ENCODE results near the gene GNG10.
"Not testable (repeated sequence)": the region's sequence is repeated elsewhere in the genome, so short reads cannot be mapped to it uniquely, and the experiment has no call there.

Gene GNG10

DNA sequence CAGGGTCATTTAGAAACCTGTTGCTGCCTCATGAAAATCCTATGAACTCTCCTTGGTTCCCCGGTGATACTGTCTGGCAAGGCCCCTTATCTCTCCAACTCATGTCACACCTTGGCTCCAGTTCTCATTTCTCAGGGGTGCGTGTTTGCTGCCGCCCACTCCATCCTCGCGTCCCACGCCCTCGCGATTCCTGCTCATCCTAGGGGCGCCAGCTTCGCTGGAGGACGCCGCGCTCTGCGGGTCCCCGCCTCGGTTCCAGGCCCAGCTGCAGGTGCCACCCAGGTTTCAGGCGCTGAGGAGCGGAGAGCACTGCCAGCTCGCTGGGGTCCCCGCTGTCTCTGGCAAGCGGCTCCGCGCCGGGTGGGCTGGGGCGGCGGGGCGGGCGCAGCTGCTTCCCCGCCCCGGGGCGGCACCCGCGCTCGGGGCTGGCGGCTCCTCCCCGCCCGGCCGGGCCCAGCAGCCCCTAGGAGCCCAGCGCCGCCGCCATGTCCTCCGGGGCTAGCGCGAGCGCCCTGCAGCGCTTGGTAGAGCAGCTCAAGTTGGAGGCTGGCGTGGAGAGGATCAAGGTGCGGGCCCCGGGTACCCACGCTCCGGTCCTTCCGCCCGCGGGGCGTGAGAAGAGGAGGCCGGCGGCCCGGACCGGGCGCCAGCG is at the start of gene GNG10:
TSS of gene GNG10 (plus strand) at position 456 of the 652 bp plus-strand sequence. CDS start at position 486, 30 bp downstream.
- CTCF ChIA-PET = interaction anchor here (0.9 kb wide), 1 partner anchor 30 kb away, joined by 3 read pairs; the partner anchor contains the start of gene DNAJC25
- DNase-seq = peak; percentile 78
- Mint-ChIP-seq H3K9me3 (no peaks in the 10 kb centered on the region), H3K27me3 (peaks cover 4% of the 10 kb centered on the region), H3K4me3 (peak within 1 kb of the TSS; percentile 94), H3K27ac (peak within 1 kb of the TSS; percentile 94), H3K4me1 (peaks cover 31% of the 10 kb centered on the region), H3K36me3 (peaks cover 17% of the 10 kb centered on the region)

DNA sequence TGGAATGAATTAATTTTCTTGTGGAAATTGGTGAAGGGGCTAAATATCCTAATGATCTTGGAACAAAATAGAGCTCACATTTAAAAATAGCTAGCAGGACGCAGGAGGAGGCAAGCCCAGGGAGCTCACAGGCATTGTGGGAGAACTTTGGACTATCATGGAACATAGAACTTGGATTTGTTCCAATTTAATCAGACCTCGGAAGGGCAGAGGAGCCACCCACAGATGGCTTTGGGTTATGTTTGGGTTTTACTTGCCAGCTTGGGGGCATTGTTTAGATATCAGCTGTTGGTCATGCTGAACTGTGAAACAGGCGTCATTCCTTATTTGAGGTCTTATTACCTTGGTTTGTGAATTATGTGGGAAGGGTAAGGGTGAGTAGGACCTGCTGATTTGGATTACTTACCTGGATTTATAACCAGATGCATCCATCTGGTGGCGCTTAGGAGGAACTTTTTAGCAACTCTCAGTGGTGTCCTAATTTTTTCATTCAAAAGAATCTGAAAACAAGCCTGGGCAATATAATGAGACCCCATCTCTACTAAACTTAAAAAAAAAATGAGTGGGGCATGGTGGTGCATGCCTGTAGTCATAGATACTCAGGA is 47.9 kb upstream of the GNG10 start:
- CTCF ChIA-PET = interaction anchor here (0.6 to 1.4 kb wide), 3 partner anchors 8 to 18 kb away, joined by 3 read pairs; no protein-coding TSS in a partner anchor

GRCh38 chr9:111615928-111616327 is 45.5 kb upstream of the GNG10 start:
- peaks cover 16% of the 10 kb centered on the region for H3K27me3 Mint-ChIP-seq
- H3K36me3 Mint-ChIP-seq = no peaks in the 10 kb centered on the region
- CTCF ChIA-PET = interaction anchor here (1.0 to 1.1 kb wide), 2 partner anchors 18 to 501 kb away, joined by 4 read pairs; no protein-coding TSS in a partner anchor
- DNase-seq = no peak
- H3K27ac Mint-ChIP-seq = no peak overlapping the region
- no peaks in the 10 kb centered on the region for H3K9me3 Mint-ChIP-seq
- H3K4me1 Mint-ChIP-seq = no peaks in the 10 kb centered on the region
- H3K4me3 Mint-ChIP-seq = no peak overlapping the region

More for the DNA sequence above, 47.9 kb upstream of the GNG10 start:
- DNase-seq = no peak
- Mint-ChIP-seq H3K9me3 (no peaks in the 10 kb centered on the region), H3K4me1 (no peaks in the 10 kb centered on the region), H3K36me3 (no peaks in the 10 kb centered on the region), H3K4me3 (no peak overlapping the region), H3K27ac (no peak overlapping the region), H3K27me3 (peaks cover 26% of the 10 kb centered on the region)

GRCh38 chr9:111617349-111617748 is 44.1 kb upstream of the GNG10 start:
- CTCF ChIA-PET, DNase-seq, H3K27ac Mint-ChIP-seq: not testable (repeated sequence)

DNA sequence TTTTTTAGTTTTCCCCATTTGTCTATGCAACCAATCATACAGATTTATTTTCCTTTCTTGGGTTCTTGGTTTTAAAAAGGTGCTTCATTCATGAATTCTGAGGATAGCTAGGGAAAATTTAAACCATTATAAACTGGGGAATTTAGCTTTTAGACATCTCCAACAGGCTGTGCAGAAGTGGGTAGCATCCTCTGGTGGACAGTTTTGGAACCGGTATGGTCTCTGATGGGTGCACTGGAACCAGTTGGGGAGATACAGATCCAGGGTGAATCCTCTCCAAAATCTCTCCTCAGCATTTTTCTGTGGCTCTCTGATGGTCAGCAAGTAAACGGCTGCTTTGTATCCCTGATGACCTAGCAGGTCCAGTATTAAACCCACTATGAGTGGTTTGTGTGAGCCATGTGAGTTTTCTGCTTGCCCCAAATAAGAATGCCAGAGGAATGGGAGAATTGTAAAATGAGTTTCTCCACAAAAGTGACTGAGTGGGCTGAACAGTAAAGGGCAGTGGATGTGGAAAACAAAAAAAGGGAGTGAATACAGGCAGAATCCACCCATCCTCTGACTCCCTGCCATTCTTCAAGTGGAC is 39.4 kb upstream of the GNG10 start:
- Mint-ChIP-seq H3K4me1 (no peaks in the 10 kb centered on the region), H3K27me3 (peaks cover 17% of the 10 kb centered on the region), H3K27ac (no peak overlapping the region), H3K36me3 (no peaks in the 10 kb centered on the region), H3K4me3 (no peak overlapping the region), H3K9me3 (no peaks in the 10 kb centered on the region)
- peak; percentile 45 for DNase-seq
- CTCF ChIA-PET = interaction anchor here (0.8 to 1.4 kb wide), 6 partner anchors 9 to 26 kb away, joined by 3 to 4 read pairs (median 4); no protein-coding TSS in a partner anchor

More at GRCh38 chr9:111617349-111617748, 44.1 kb upstream of the GNG10 start:
- H3K27me3 Mint-ChIP-seq = peaks cover 20% of the 10 kb centered on the region
- not testable (repeated sequence) for H3K4me3 Mint-ChIP-seq, H3K36me3 Mint-ChIP-seq, H3K9me3 Mint-ChIP-seq, H3K4me1 Mint-ChIP-seq

- Mint-ChIP-seq H3K4me1 (no peaks in the 10 kb centered on the region), H3K27ac (no peak overlapping the region), H3K27me3 (peaks cover 17% of the 10 kb centered on the region), H3K4me3 (no peak overlapping the region), H3K9me3 (no peaks in the 10 kb centered on the region), H3K36me3 (no peaks in the 10 kb centered on the region)
- no peak for DNase-seq
- CTCF ChIA-PET = no interaction called here
Measured at GRCh38 chr9:111622626-111623025, 38.8 kb upstream of the GNG10 start.

DNA sequence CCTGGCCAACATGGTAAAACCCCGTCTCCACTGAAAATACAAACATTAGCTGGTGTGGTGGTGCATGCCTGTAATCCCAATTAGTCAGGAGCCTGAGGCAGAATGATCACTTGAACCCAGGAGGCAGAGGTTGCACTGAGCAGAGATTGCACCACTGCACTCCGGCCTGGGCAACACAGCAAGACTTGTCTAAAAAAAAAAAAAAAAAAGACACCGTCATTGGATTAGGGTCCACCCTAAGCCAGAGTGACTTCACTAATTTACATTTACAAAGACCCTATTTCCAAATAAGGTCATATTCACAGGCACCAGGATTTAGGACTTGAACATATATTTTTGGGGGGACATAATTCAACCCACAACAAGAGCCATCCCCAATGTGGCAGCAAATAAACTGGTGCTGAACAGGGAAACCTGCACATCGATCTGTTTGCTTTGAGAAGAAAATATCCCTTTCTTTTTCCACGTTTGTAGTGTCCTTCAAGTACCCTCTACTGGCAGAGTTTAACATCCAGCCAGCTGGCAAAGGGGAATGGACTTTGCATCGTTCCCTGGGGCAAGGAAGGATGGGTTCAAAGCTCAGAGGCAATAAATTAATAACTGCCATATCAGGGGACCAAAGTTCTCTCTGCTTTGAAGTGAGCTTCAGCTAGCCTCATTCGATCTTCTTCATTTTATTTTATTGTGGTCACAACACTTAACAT is 34.0 kb upstream of the GNG10 start:
- Mint-ChIP-seq H3K4me3 (no peak overlapping the region), H3K4me1 (peaks cover 18% of the 10 kb centered on the region), H3K36me3 (no peaks in the 10 kb centered on the region), H3K27me3 (peaks cover 7% of the 10 kb centered on the region), H3K9me3 (no peaks in the 10 kb centered on the region), H3K27ac (no peak overlapping the region)
- CTCF ChIA-PET = no interaction called here
- no peak for DNase-seq

DNA sequence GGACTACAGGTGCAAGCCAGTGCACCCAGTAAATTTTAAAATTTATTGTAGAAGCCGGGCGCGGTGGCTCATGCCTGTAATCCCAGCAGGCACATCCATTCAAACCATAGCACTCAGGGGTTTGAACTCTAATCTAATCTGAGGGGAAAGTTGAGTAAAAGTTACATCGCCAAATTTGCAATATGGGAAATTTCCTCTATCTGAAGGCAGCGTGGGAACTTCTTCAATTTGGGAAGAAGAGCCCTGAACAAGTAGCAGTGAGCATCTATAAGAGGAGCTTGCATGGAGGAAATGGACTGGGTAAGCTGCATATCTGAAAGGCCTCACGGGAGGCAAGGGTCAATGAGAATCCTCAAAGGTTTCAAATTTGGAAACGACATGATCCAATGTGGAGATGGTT is 33.0 kb upstream of the GNG10 start:
- CTCF ChIA-PET = interaction anchor here (0.7 kb wide), 1 partner anchor 63 kb away, joined by 3 read pairs; no protein-coding TSS in a partner anchor
- H3K4me3 Mint-ChIP-seq = no peak overlapping the region

DNA sequence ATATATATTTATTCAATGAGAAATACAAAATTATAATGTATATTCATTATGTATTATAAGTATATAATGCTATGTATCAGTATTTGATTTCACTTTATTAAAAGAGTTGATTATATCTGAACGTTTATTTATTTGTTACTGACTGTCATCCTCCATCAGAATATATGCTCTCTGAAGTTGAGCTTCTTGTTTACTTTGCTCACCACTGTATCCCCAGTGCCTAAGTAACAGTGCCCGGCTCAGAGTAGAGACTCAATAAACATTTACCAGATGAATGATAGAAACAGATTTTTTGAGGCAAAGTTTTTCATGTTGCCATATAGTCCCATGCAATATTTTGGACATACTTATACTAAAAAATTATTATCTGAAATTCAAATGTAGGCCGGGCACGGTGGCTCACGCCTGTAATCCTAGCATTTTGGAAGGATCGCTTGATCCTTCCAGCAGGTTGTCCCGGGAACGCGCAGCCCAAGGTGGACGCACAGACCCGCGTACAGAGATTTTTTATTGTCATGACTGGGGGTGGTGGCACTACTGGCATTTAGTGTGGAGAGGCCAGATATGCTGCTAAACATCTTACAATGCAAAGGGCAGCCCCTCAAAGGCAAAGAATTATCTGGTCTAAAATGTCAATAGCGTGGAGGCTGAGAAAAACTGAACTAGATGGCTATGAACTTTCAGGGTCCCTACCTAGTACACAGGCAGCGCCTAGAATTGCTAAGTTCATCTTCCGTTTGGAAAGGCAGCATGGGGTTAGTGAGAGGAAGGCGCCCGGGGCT is 31.0 kb upstream of the GNG10 start:
- peak; percentile 21 for DNase-seq
- Mint-ChIP-seq H3K9me3 (no peaks in the 10 kb centered on the region), H3K36me3 (peaks cover 13% of the 10 kb centered on the region), H3K27ac (peak overlapping the region; percentile 89), H3K4me1 (peaks cover 39% of the 10 kb centered on the region), H3K4me3 (peak overlapping the region; percentile 96), H3K27me3 (no peaks in the 10 kb centered on the region)
- CTCF ChIA-PET = interaction anchor here (0.6 to 1.5 kb wide), 4 partner anchors 14 to 137 kb away, joined by 3 to 9 read pairs (median 3); partner anchors contain the start of gene GNG10

More for the DNA sequence above, 33.0 kb upstream of the GNG10 start:
- Mint-ChIP-seq H3K9me3 (no peaks in the 10 kb centered on the region), H3K27ac (no peak overlapping the region), H3K27me3 (peaks cover 7% of the 10 kb centered on the region), H3K36me3 (peaks cover 4% of the 10 kb centered on the region), H3K4me1 (peaks cover 28% of the 10 kb centered on the region)
- DNase-seq = no peak

- DNase-seq = no peak
- H3K27ac Mint-ChIP-seq = peak overlapping the region; percentile 89
- CTCF ChIA-PET = interaction anchor here (1.1 to 1.5 kb wide), 3 partner anchors 14 to 32 kb away, joined by 3 to 9 read pairs (median 3); partner anchors contain the start of gene GNG10
- peaks cover 41% of the 10 kb centered on the region for H3K4me1 Mint-ChIP-seq
- peak overlapping the region; percentile 96 for H3K4me3 Mint-ChIP-seq
- H3K36me3 Mint-ChIP-seq = peaks cover 13% of the 10 kb centered on the region
- H3K27me3 Mint-ChIP-seq = no peaks in the 10 kb centered on the region
- no peaks in the 10 kb centered on the region for H3K9me3 Mint-ChIP-seq
Measured at GRCh38 chr9:111630964-111631213, 30.5 kb upstream of the GNG10 start.

- DNase-seq = peak; percentile 98
- H3K36me3 Mint-ChIP-seq = peaks cover 13% of the 10 kb centered on the region
- H3K4me3 Mint-ChIP-seq = peak within 1 kb of the TSS; percentile 96
- H3K27me3 Mint-ChIP-seq = no peaks in the 10 kb centered on the region
- no peaks in the 10 kb centered on the region for H3K9me3 Mint-ChIP-seq
- peak within 1 kb of the TSS; percentile 89 for H3K27ac Mint-ChIP-seq
- CTCF ChIA-PET = interaction anchor here (1.1 to 1.5 kb wide), 3 partner anchors 15 to 33 kb away, joined by 3 to 9 read pairs (median 3); partner anchors contain the start of gene GNG10
- peaks cover 44% of the 10 kb centered on the region for H3K4me1 Mint-ChIP-seq
Measured at GRCh38 chr9:111631214-111631971, 30.0 kb upstream of the GNG10 start, which contains the start of gene DNAJC25. TSS of gene DNAJC25 (plus strand) at chr9:111631334. CDS start at chr9:111631408, 74 bp downstream.

DNA sequence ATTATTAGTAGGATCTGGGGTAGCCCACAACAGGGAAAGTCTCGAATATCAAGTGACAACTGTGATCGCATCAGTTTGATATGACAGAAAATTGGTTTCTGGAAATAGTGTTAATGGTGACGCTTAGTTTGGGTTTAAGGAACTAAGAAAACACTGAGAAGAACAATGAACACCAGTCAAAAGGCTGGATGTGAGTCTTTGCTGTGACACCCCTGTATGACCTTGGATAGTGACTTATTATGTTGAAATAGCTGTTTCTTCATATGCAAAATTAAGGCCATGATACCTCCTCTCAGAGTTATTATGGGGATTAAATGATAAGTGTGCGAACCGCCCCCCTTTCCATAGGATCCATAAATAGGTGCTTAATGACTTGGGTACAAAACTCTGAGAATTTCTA is 29.3 kb upstream of the GNG10 start:
- CTCF ChIA-PET = interaction anchor here (0.6 to 1.5 kb wide), 2 partner anchors 34 to 443 kb away, joined by 3 to 9 read pairs; no protein-coding TSS in a partner anchor

More for the DNA sequence above, 29.3 kb upstream of the GNG10 start:
- Mint-ChIP-seq H3K9me3 (no peaks in the 10 kb centered on the region), H3K27me3 (no peaks in the 10 kb centered on the region), H3K27ac (peak overlapping the region; percentile 83), H3K4me3 (peak overlapping the region; percentile 96), H3K4me1 (peaks cover 44% of the 10 kb centered on the region), H3K36me3 (peaks cover 13% of the 10 kb centered on the region)
- no peak for DNase-seq

All from activated naive CD4-positive, alpha-beta T cell treated with anti-CD3 and anti-CD28 coated beads, Interleukin-2, amount 10 ng/mL, durations not matched to agents 7 days and 5 days (primary cell).